B cell (primary cell): ENCODE results near the gene RHBDL1. TPM values are rescaled to one million over a fixed set of nuclear protein-coding genes. Genes with fewer than 3 reads are reported as not detected.

Source experiments
- ATAC-seq: fragments of 200-7000 bp; cut with Tn5 transposase; one replicate; pipeline ENCODE4 v1.10.0; 2021; ENCODE audit warnings: low read depth, mild to moderate bottlenecking, moderate number of reproducible peaks, moderate library complexity
- CTCF ChIA-PET: fragments of 350-600 bp; sonication (Branson Sonifier 250); formaldehyde crosslinking; loops from one replicate; lab custom pipeline; 2021; ENCODE audit warnings: antibody characterized with exemption, inconsistent platforms; lab: Charles Lee
- POLR2A ChIA-PET: fragments of 350-600 bp; sonication (Branson Sonifier 250); formaldehyde crosslinking; loops from one replicate; lab custom pipeline; 2021; ENCODE audit warnings: antibody characterized with exemption; lab: Charles Lee
- DNase-seq: peaks from one replicate; pipeline ENCODE4 v3.0.0; 2013
- H2AFZ ChIP-seq: 2 replicates; pipeline ENCODE4 v1.6.1; 2012; ENCODE audit warnings: mild to moderate bottlenecking, low read depth, low read length; ENCODE audit not compliant: insufficient read depth, poor library complexity, severe bottlenecking
- H3K27ac ChIP-seq, 2 donors: 1 replicate in 1 of 2; 2 replicates in 1 of 2; pipeline ENCODE4 v1.5.1; 2012 to 2013; ENCODE audit warnings: low read length in 2 of 2, mild to moderate bottlenecking in 2 of 2, moderate library complexity in 1 of 2
- H3K27me3 ChIP-seq, 4 experiments: fragments of 200-600 bp in 1 of 4; sonication (generic) in 1 of 4; replicated peaks in 1 of 4; 1 replicate in 2 of 4; 2 replicates in 2 of 4; pipeline versions ENCODE4 v1.6.1 to v1.7.0; 2013 to 2016; ENCODE audit warnings: low read length in 3 of 4, mild to moderate bottlenecking in 2 of 4, mixed read lengths in 1 of 4, moderate library complexity in 1 of 4; ENCODE audit not compliant: insufficient read depth in 4 of 4, control insufficient read depth in 3 of 4; ENCODE audit errors: control extremely low read depth in 1 of 4
- H3K36me3 ChIP-seq, 2 experiments: replicated peaks in 1 of 2; 1 replicate in 1 of 2; 2 replicates in 1 of 2; pipeline versions ENCODE4 v1.6.1 to v1.7.1; 2013; ENCODE audit warnings: low read length in 1 of 2; ENCODE audit not compliant: insufficient read depth in 2 of 2, control insufficient read depth in 1 of 2; ENCODE audit errors: control extremely low read depth in 1 of 2, extremely low read depth in 1 of 2
- H3K4me1 ChIP-seq, 2 donors: fragments of 200-600 bp in 1 of 2; sonication (generic) in 1 of 2; 1 replicate in 1 of 2; 2 replicates in 1 of 2; pipeline versions ENCODE4 v1.5.1 to v1.6.1; 2013 to 2017; ENCODE audit warnings: low read length in 2 of 2; ENCODE audit not compliant: control insufficient read depth in 2 of 2, insufficient read depth in 2 of 2
- H3K4me2 ChIP-seq: replicated peaks from 2 replicates; pipeline ENCODE3; 2012; ENCODE audit warnings: mild to moderate bottlenecking, low read depth, low read length; ENCODE audit not compliant: poor library complexity, severe bottlenecking
- H3K4me3 ChIP-seq, 5 experiments: fragments of 200-600 bp in 1 of 5; sonication (generic) in 1 of 5; 1 replicate in 3 of 5; 2 replicates in 2 of 5; pipeline versions ENCODE4 v1.5.1 to v1.7.0; 2011 to 2016; ENCODE audit warnings: low read length in 4 of 5, mild to moderate bottlenecking in 4 of 5, low read depth in 2 of 5, control low read depth in 1 of 5, moderate library complexity in 1 of 5; ENCODE audit not compliant: insufficient read depth in 1 of 5; ENCODE audit errors: control extremely low read depth in 1 of 5, extremely low read depth in 1 of 5
- H3K79me2 ChIP-seq: fragments of 200-600 bp; sonication (generic); one replicate; pipeline ENCODE4 v1.6.0; 2016; ENCODE audit warnings: low read length; ENCODE audit not compliant: control insufficient read depth, insufficient read depth
- H3K9ac ChIP-seq: fragments of 200-600 bp; sonication (generic); 2 replicates; pipeline ENCODE4 v1.6.1; 2017; ENCODE audit warnings: mild to moderate bottlenecking, low read length, moderate library complexity
- H3K9me3 ChIP-seq, 3 donors: one replicate each; pipeline versions ENCODE4 v1.6.1 to v1.7.1; 2013; ENCODE audit warnings: low read length in 2 of 3; ENCODE audit not compliant: control insufficient read depth in 2 of 3, insufficient read depth in 1 of 3; ENCODE audit errors: control extremely low read depth in 1 of 3
- H4K20me1 ChIP-seq: 2 replicates; pipeline ENCODE4 v1.6.0; 2012; ENCODE audit warnings: mild to moderate bottlenecking, low read length; ENCODE audit not compliant: insufficient read depth, control insufficient read depth, poor library complexity, severe bottlenecking
- H3K27ac Mint-ChIP-seq: one replicate; pipeline ENCODE4 v1.8.0; 2021; ENCODE audit warnings: mixed read lengths
- H3K27me3 Mint-ChIP-seq: one replicate; pipeline ENCODE4 v1.8.0; 2021; ENCODE audit warnings: mixed read lengths
- H3K4me1 Mint-ChIP-seq: one replicate; pipeline ENCODE4 v1.8.0; 2021; ENCODE audit warnings: mixed read lengths
- H3K4me3 Mint-ChIP-seq: one replicate; pipeline ENCODE4 v1.8.0; 2021; ENCODE audit warnings: mixed read lengths
- H3K9me3 Mint-ChIP-seq: one replicate; pipeline ENCODE4 v1.8.0; 2022; ENCODE audit warnings: mixed read lengths; ENCODE audit not compliant: insufficient read depth
- EZH2 ChIP-seq: IDR thresholded peaks from 2 replicates; pipeline ENCODE4 v1.6.1; 2012; ENCODE audit warnings: borderline replicate concordance, low read depth, mild to moderate bottlenecking, moderate library complexity, low read length; ENCODE audit not compliant: insufficient read depth, poor library complexity, severe bottlenecking
- WGBS: methylation state at CpG from one replicate; pipeline ENCODE4 v1.1.5; 2013; ENCODE audit warnings: missing lambda C conversion rate; ENCODE audit not compliant: insufficient coverage; 5-methylcytosine and 5-hydroxymethylcytosine counted together
- intact Hi-C: fragments of 100-400 bp; cut with micrococcal nuclease; formaldehyde crosslinking; loops from one replicate; pipeline ENCODE4 v1.10.0; 2022
- polyA plus RNA-seq: library from polyadenylated mRNA; depleted of rRNA; stranded (reverse); fragments of >200 nt; gene quantifications from 2 replicates; pipeline ENCODE4 v1.2.3, GENCODE V29; 2012
- total RNA-seq, 2 donors: library from RNA; stranded (reverse); fragments of 120-200 nt in 1 of 2; gene quantifications; 1 replicate in 1 of 2; 2 replicates in 1 of 2; pipeline versions ENCODE4 v1.2.3 to v1.2.4, GENCODE V29; 2013 to 2022
- TF ChIP-seq, protein P1 (sequence below): fragments of 200-600 bp; IDR thresholded peaks from one replicate; pipeline ENCODE4 v1.8.0; 2022; ENCODE audit warnings: antibody characterized with exemption, mild to moderate bottlenecking

Gene RHBDL1
- total and polyA plus RNA-seq, 2 donors (not counting 1 experiment from before 2014, with no cell fraction given), result 0.76 to 1.6 TPM

DNA sequence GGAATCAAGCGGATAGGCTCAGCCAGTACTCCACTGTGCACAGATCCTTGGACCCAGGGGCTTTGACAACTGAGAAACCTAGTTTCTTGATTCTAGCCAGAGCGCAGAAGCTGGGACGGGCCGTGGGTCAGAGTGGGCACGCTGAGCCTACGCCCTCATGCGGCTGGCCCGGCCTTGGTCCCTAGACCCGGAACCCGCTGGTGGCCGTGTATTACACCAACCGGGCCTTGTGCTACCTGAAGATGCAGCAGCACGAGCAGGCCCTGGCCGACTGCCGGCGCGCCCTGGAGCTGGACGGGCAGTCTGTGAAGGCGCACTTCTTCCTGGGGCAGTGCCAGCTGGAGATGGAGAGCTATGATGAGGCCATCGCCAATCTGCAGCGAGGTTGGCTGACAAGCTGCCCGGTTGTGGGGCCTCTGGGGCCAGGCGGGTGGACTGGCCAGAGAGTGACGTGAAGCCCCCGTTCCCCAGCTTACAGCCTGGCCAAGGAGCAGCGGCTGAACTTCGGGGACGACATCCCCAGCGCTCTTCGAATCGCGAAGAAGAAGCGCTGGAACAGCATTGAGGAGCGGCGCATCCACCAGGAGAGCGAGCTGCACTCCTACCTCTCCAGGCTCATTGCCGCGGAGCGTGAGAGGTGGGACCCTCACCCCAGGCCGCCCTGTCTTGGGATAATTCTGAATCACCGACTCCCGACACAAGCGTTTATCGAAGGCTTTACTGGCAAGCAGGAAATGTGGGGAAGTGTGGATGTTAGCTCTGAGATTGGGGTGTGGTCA, 5.7 kb downstream of the RHBDL1 start:
- H3K27ac ChIP-seq, result peak overlapping the region in 1 of 2 donors; percentile 81
- peak overlapping the region; percentile 85 for H2AFZ ChIP-seq
- H3K79me2 ChIP-seq, result peaks cover 33% of the 10 kb centered on the region
- 56% methylated on average over 44 of the region's 44 CpGs for WGBS
- H3K4me2 ChIP-seq, result peak overlapping the region; percentile 99
- peak overlapping the region; percentile 67 for H3K9ac ChIP-seq
- H3K27ac Mint-ChIP-seq, result peak overlapping the region; percentile 65
- ATAC-seq, result no peak
- peaks cover 28 to 63% of the 10 kb centered on the region in 2 donors for H3K4me1 ChIP-seq
- H3K9me3 ChIP-seq, result peaks cover 0 to 7% (median 0%) of the 10 kb centered on the region in 3 donors
- CTCF ChIA-PET, result interaction anchor here (0.8 to 1.4 kb wide), 3 partner anchors 9 to 45 kb away, joined by 3 to 7 read pairs (median 3); partner anchors contain the start of genes METTL26, RHOT2 and WDR24
- H3K27me3 Mint-ChIP-seq, result no peaks in the 10 kb centered on the region
- peaks cover 31% of the 10 kb centered on the region for H4K20me1 ChIP-seq
- peaks cover 0 to 17% of the 10 kb centered on the region in 2 experiments for H3K36me3 ChIP-seq
- no peaks in the 10 kb centered on the region for H3K9me3 Mint-ChIP-seq
- no peak for TF ChIP-seq EZH2
- TF ChIP-seq, protein P1, sequence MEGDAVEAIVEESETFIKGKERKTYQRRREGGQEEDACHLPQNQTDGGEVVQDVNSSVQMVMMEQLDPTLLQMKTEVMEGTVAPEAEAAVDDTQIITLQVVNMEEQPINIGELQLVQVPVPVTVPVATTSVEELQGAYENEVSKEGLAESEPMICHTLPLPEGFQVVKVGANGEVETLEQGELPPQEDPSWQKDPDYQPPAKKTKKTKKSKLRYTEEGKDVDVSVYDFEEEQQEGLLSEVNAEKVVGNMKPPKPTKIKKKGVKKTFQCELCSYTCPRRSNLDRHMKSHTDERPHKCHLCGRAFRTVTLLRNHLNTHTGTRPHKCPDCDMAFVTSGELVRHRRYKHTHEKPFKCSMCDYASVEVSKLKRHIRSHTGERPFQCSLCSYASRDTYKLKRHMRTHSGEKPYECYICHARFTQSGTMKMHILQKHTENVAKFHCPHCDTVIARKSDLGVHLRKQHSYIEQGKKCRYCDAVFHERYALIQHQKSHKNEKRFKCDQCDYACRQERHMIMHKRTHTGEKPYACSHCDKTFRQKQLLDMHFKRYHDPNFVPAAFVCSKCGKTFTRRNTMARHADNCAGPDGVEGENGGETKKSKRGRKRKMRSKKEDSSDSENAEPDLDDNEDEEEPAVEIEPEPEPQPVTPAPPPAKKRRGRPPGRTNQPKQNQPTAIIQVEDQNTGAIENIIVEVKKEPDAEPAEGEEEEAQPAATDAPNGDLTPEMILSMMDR, result no peak
- H3K4me3 ChIP-seq, result peak overlapping the region; percentile 22 to 84 (median 65)
- intact Hi-C loops, result loop anchor here (5.0 kb wide), 1 partner anchor 41 kb away; the partner anchor contains the start of gene ANTKMT
- DNase-seq, result peak; percentile 51
- H3K4me3 Mint-ChIP-seq, result peak overlapping the region; percentile 80
- H3K4me1 Mint-ChIP-seq, result peaks cover 39% of the 10 kb centered on the region
- H3K27me3 ChIP-seq, result peaks cover 0 to 13% (median 5%) of the 10 kb centered on the region in 4 experiments
- POLR2A ChIA-PET, result interaction anchor here (0.8 to 1.1 kb wide), 2 partner anchors 9 to 155 kb away, joined by 3 to 6 read pairs; partner anchors contain the start of gene WDR24
